CD14-positive monocyte (primary cell): ENCODE data around the gene MEI4. TPM values are rescaled to one million over a fixed set of nuclear protein-coding genes. Genes with fewer than 3 reads are reported as not detected.

Source experiments
- DNase-seq, 3 donors: peaks; one replicate each; pipeline ENCODE4 v3.0.0-alpha.2; 2011 to 2022
- H2AFZ ChIP-seq: 2 replicates; pipeline ENCODE4 v1.6.0; 2012; ENCODE audit warnings: mild to moderate bottlenecking, low read depth, low read length, inconsistent platforms; ENCODE audit not compliant: insufficient read depth, poor library complexity, severe bottlenecking
- H3K27ac ChIP-seq, 2 donors: 1 replicate in 1 of 2; 2 replicates in 1 of 2; pipeline ENCODE4 v1.5.1; 2012 to 2013; ENCODE audit warnings: low read length in 2 of 2, control low read depth in 1 of 2, inconsistent platforms in 1 of 2, low read depth in 1 of 2, mild to moderate bottlenecking in 1 of 2
- H3K27me3 ChIP-seq, 2 donors: one replicate each; pipeline versions ENCODE4 v1.6.0 to v1.6.1; 2011 to 2013; ENCODE audit warnings: low read length in 2 of 2; ENCODE audit not compliant: control insufficient read depth in 2 of 2, insufficient read depth in 2 of 2
- H3K36me3 ChIP-seq, 2 donors: replicated peaks in 1 of 2; 1 replicate in 1 of 2; 2 replicates in 1 of 2; pipeline versions ENCODE4 v1.5.1 to v1.6.1; 2012 to 2013; ENCODE audit warnings: low read length in 2 of 2, control low read depth in 1 of 2, inconsistent platforms in 1 of 2, mild to moderate bottlenecking in 1 of 2; ENCODE audit not compliant: insufficient read depth in 2 of 2, control insufficient read depth in 1 of 2
- H3K4me1 ChIP-seq, 2 donors: 1 replicate in 1 of 2; 2 replicates in 1 of 2; pipeline versions ENCODE4 v1.5.1 to v1.6.1; 2012 to 2013; ENCODE audit warnings: low read length in 2 of 2, control low read depth in 1 of 2, inconsistent platforms in 1 of 2, mild to moderate bottlenecking in 1 of 2, moderate library complexity in 1 of 2; ENCODE audit not compliant: insufficient read depth in 2 of 2, control insufficient read depth in 1 of 2
- H3K4me2 ChIP-seq: replicated peaks from 2 replicates; pipeline ENCODE3; 2012; ENCODE audit warnings: low read length, moderate library complexity, mild to moderate bottlenecking; ENCODE audit not compliant: poor library complexity, severe bottlenecking; ENCODE audit errors: extremely low read depth
- H3K4me3 ChIP-seq, 3 experiments: fragments of 200-600 bp in 1 of 3; sonication (generic) in 1 of 3; replicated peaks in 1 of 3; 1 replicate in 2 of 3; 2 replicates in 1 of 3; pipeline ENCODE4 v1.5.1; 2011 to 2013; ENCODE audit warnings: low read length in 3 of 3, mild to moderate bottlenecking in 3 of 3, control low read depth in 2 of 3, low read depth in 2 of 3, inconsistent platforms in 1 of 3, moderate library complexity in 1 of 3
- H3K79me2 ChIP-seq: 2 replicates; pipeline ENCODE4 v1.6.0; 2012; ENCODE audit warnings: mild to moderate bottlenecking, control low read depth, inconsistent platforms, low read length, moderate library complexity; ENCODE audit not compliant: insufficient read depth
- H3K9ac ChIP-seq: 2 replicates; pipeline ENCODE4 v1.6.0; 2017; ENCODE audit warnings: low read length, mild to moderate bottlenecking; ENCODE audit not compliant: insufficient read depth, poor library complexity, severe bottlenecking
- H3K9me3 ChIP-seq, 2 donors: replicated peaks in 1 of 2; 1 replicate in 1 of 2; 2 replicates in 1 of 2; pipeline versions ENCODE4 v1.5.1 to v1.6.1; 2012 to 2013; ENCODE audit warnings: low read length in 2 of 2, control low read depth in 1 of 2; ENCODE audit not compliant: control insufficient read depth in 1 of 2, insufficient read depth in 1 of 2
- H4K20me1 ChIP-seq: 2 replicates; pipeline ENCODE4 v1.6.0; 2012; ENCODE audit warnings: mild to moderate bottlenecking, low read length, control low read depth, moderate library complexity; ENCODE audit not compliant: insufficient read depth
- H3K27ac Mint-ChIP-seq, 7 donors: one replicate each; pipeline ENCODE4 v1.8.0; 2020; ENCODE audit warnings: mild to moderate bottlenecking in 7 of 7, mixed read lengths in 7 of 7, moderate library complexity in 6 of 7, inconsistent platforms in 2 of 7
- H3K27me3 Mint-ChIP-seq, 3 donors: one replicate each; pipeline ENCODE4 v1.8.0; 2021 to 2022; ENCODE audit warnings: low read depth in 3 of 3, mild to moderate bottlenecking in 3 of 3, mixed read lengths in 3 of 3, moderate library complexity in 3 of 3, inconsistent platforms in 1 of 3
- H3K36me3 Mint-ChIP-seq, 2 donors: one replicate each; pipeline ENCODE4 v1.8.0; 2020; ENCODE audit warnings: mixed read lengths in 2 of 2, inconsistent platforms in 1 of 2, mild to moderate bottlenecking in 1 of 2
- H3K4me1 Mint-ChIP-seq: one replicate; pipeline ENCODE4 v1.8.0; 2020; ENCODE audit warnings: mild to moderate bottlenecking, mixed read lengths
- H3K4me3 Mint-ChIP-seq, 2 donors: one replicate each; pipeline ENCODE4 v1.8.0; 2020; ENCODE audit warnings: mild to moderate bottlenecking in 2 of 2, mixed read lengths in 2 of 2, moderate library complexity in 1 of 2
- H3K9me3 Mint-ChIP-seq, 7 donors: one replicate each; pipeline ENCODE4 v1.8.0; 2020 to 2022; ENCODE audit warnings: mixed read lengths in 7 of 7, mild to moderate bottlenecking in 6 of 7, moderate library complexity in 6 of 7, inconsistent platforms in 2 of 7
- WGBS: methylation state at CpG from one replicate; pipeline ENCODE4 v1.1.5; 2013; ENCODE audit warnings: missing lambda C conversion rate; ENCODE audit not compliant: insufficient coverage; 5-methylcytosine and 5-hydroxymethylcytosine counted together
- intact Hi-C, 2 donors: fragments of 100-400 bp; cut with micrococcal nuclease; formaldehyde crosslinking; loops; one replicate each; pipeline versions ENCODE4 v1.15.0 to v1.15.1; 2023
- polyA plus RNA-seq, 3 donors: library from polyadenylated mRNA; depleted of rRNA in 1 of 3; unstranded in 2 of 3; stranded (reverse) in 1 of 3; fragments of 300-500 nt in 2 of 3; fragments of >200 nt in 1 of 3; fragmentation: Illumina TruSeq in 2 of 3; gene quantifications; 1 replicate in 2 of 3; 2 replicates in 1 of 3; pipeline ENCODE4 v1.2.3, GENCODE V29; 2012 to 2021
- TF ChIP-seq, protein P1 (sequence below): fragments of 200-600 bp; IDR thresholded peaks from one replicate; pipeline ENCODE4 v1.8.0; 2022; ENCODE audit warnings: antibody characterized with exemption, mild to moderate bottlenecking

The MEI4 gene
- polyA plus RNA-seq, 3 donors, result not detected

- Mint-ChIP-seq H3K36me3 (no peaks in the 10 kb centered on the region), H3K27ac (no peak overlapping the region), H3K9me3 (peaks cover 0 to 16% (median 3%) of the 10 kb centered on the region in 7 donors), H3K27me3 (no peaks in the 10 kb centered on the region), H3K4me1 (no peaks in the 10 kb centered on the region), H3K4me3 (no peak overlapping the region)
- H3K4me1 ChIP-seq, result no peaks in the 10 kb centered on the region
- H2AFZ ChIP-seq, result no peak overlapping the region
- intact Hi-C loops, result no loop called here
- no peak for DNase-seq
- no peaks in the 10 kb centered on the region for H4K20me1 ChIP-seq
- TF ChIP-seq, protein P1, sequence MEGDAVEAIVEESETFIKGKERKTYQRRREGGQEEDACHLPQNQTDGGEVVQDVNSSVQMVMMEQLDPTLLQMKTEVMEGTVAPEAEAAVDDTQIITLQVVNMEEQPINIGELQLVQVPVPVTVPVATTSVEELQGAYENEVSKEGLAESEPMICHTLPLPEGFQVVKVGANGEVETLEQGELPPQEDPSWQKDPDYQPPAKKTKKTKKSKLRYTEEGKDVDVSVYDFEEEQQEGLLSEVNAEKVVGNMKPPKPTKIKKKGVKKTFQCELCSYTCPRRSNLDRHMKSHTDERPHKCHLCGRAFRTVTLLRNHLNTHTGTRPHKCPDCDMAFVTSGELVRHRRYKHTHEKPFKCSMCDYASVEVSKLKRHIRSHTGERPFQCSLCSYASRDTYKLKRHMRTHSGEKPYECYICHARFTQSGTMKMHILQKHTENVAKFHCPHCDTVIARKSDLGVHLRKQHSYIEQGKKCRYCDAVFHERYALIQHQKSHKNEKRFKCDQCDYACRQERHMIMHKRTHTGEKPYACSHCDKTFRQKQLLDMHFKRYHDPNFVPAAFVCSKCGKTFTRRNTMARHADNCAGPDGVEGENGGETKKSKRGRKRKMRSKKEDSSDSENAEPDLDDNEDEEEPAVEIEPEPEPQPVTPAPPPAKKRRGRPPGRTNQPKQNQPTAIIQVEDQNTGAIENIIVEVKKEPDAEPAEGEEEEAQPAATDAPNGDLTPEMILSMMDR, result no peak
- no peak overlapping the region for H3K4me3 ChIP-seq
- peaks cover 7 to 8% of the 10 kb centered on the region in 2 donors for H3K9me3 ChIP-seq
- H3K27me3 ChIP-seq, result no peaks in the 10 kb centered on the region
- no CpG with 5 or more reads among the region's 4 CpGs for WGBS
- no peaks in the 10 kb centered on the region for H3K36me3 ChIP-seq
- no peaks in the 10 kb centered on the region for H3K79me2 ChIP-seq
- H3K27ac ChIP-seq, result no peak overlapping the region
- no peak overlapping the region for H3K9ac ChIP-seq
- no peak overlapping the region for H3K4me2 ChIP-seq
Measured at GRCh38 chr6:77778527-77778926, 125.7 kb downstream of the MEI4 start.

GRCh38 chr6:77786935-77787629 is 134.2 kb downstream of the MEI4 start:
- H3K4me3 Mint-ChIP-seq, result no peak overlapping the region
- no peaks in the 10 kb centered on the region for H3K27me3 Mint-ChIP-seq
- H3K79me2 ChIP-seq, result no peaks in the 10 kb centered on the region
- peaks cover 4 to 7% of the 10 kb centered on the region in 2 donors for H3K9me3 ChIP-seq
- H3K9ac ChIP-seq, result no peak overlapping the region
- peaks cover 2% of the 10 kb centered on the region for H3K4me1 Mint-ChIP-seq
- no peaks in the 10 kb centered on the region for H3K36me3 Mint-ChIP-seq
- intact Hi-C loops, result no loop called here
- H3K36me3 ChIP-seq, result no peaks in the 10 kb centered on the region
- WGBS, result 85% methylated on average over 4 of the region's 4 CpGs
- no peaks in the 10 kb centered on the region for H3K4me1 ChIP-seq
- H3K27me3 ChIP-seq, result no peaks in the 10 kb centered on the region
- H4K20me1 ChIP-seq, result no peaks in the 10 kb centered on the region
- H2AFZ ChIP-seq, result no peak overlapping the region
- no peak overlapping the region for H3K27ac ChIP-seq
- no peak overlapping the region for H3K4me2 ChIP-seq
- DNase-seq, result no peak
- H3K4me3 ChIP-seq, result no peak overlapping the region
- TF ChIP-seq, protein P1, result no peak
- no peak overlapping the region for H3K27ac Mint-ChIP-seq
- H3K9me3 Mint-ChIP-seq, result peaks cover 0 to 17% (median 6%) of the 10 kb centered on the region in 7 donors
